ENCODE data around the gene VDR.

VDR gene

DNA sequence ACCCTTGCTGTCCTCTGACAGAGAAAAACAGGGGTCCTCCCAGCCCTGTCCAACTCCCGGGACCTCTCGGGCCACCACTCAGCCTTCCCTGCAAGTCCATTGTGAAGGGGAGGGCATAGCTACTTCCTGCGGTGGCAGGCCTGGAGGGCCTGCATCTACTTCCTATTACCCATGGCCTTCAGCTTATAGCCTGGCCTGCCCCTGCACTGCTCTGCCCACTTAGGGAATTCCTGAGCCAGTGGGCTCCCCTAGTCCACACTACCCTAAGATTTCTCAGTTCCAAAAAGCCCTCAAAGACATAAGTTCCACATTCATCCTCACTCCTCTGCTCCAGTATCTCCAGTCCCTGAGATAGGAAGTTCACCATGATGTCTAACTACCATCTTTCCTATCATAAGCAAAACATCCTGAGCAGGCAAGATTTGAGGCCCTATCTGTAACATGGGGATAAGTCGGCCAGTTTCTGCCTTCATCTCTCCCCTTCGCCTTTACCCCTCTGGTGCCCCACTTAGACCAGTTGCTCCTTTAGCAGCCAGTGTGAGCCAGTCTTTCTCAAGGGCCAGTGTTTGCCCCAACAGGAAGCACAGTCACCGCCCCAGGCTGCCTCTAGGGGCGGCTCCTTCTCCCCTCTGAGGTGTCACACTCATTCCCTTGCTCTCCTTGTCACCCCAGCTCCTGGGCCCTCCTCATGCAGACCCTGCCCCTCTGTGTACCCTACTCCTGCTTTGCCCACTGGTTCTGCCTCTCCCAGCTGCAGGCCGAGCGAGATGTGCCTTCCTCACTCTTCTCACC, 96.0 kb downstream of the VDR start:
- TF ChIP-seq CTCF (IDR thresholded peaks at IDR 0.05; ENCODE audit: insufficient read depth, low read length, missing control alignments): peak; percentile 11
- no peak overlapping the region for H3K4me3 ChIP-seq (ENCODE audit: low read depth, low read length)
- DNase-seq (ENCODE audit: low read depth, low spot score): no peak
- ChIA-PET CTCF (interaction anchor here (1.0 to 39.4 kb wide), 9 partner anchors 9 to 154 kb away, joined by 3 to 751 read pairs (median 9); partner anchors contain the start of genes ENDOU and SLC48A1), POLR2A (interaction anchor here (1.1 to 1.9 kb wide), 5 partner anchors 9 to 28 kb away, joined by 3 to 13 read pairs (median 4); partner anchors contain the start of gene HDAC7)

GRCh38 chr12:47808050-47808449, 96.7 kb downstream of the VDR start:
- no peak for TF ChIP-seq CTCF (IDR thresholded peaks at IDR 0.05; ENCODE audit: insufficient read depth, low read length, missing control alignments)
- POLR2A ChIA-PET: interaction anchor here (1.1 to 1.8 kb wide), 4 partner anchors 8 to 27 kb away, joined by 3 to 13 read pairs (median 4); partner anchors contain the start of gene HDAC7
- DNase-seq (ENCODE audit: low read depth, low spot score): no peak
- CTCF ChIA-PET: interaction anchor here (0.6 to 39.4 kb wide), 12 partner anchors 10 to 155 kb away, joined by 3 to 751 read pairs (median 4); partner anchors contain the start of genes ENDOU and SLC48A1
- no peak overlapping the region for H3K4me3 ChIP-seq (ENCODE audit: low read depth, low read length)

- no peak for TF ChIP-seq CTCF (IDR thresholded peaks at IDR 0.05; ENCODE audit: insufficient read depth, low read length, missing control alignments)
- no peak for DNase-seq (ENCODE audit: low read depth, low spot score)
- ChIA-PET POLR2A (interaction anchor here (1.1 to 1.8 kb wide), 4 partner anchors 8 to 26 kb away, joined by 3 to 13 read pairs (median 4); partner anchors contain the start of gene HDAC7), CTCF (interaction anchor here (0.6 to 39.4 kb wide), 10 partner anchors 9 to 142 kb away, joined by 3 to 751 read pairs (median 5); partner anchors contain the start of gene SLC48A1)
- H3K4me3 ChIP-seq (ENCODE audit: low read depth, low read length): no peak overlapping the region
Observed at GRCh38 chr12:47807338-47807737, 97.5 kb downstream of the VDR start.

DNA sequence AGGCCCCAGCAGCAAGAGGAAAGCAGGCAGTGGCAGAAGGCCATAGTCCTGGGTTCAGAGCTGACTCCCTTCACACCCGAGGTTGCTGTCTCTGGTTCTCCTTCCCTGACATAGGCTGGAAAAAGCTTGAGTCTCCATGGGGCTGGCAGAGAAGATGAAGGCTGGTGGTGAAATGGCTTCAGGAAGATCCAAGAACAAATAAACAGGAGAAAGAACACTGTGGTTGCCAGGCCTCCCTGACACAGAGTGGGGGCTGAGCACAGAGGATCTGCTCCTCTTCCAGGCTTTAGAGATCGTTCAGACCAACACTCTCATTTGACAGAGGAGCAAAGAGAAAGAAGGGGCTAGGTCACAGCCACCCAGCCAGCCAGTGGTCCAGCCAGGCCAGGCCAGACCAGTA, 99.4 kb downstream of the VDR start:
- ChIA-PET CTCF (interaction anchor here (1.2 to 39.4 kb wide), 5 partner anchors 13 to 90 kb away, joined by 3 to 751 read pairs (median 6); partner anchors contain the start of gene SLC48A1), POLR2A (no interaction called here)
- no peak for DNase-seq (ENCODE audit: low read depth, low spot score)
- TF ChIP-seq CTCF (IDR thresholded peaks at IDR 0.05; ENCODE audit: insufficient read depth, low read length, missing control alignments): no peak
- H3K4me3 ChIP-seq (ENCODE audit: low read depth, low read length): no peak overlapping the region

GRCh38 chr12:47804171-47804570, 100.6 kb downstream of the VDR start:
- TF ChIP-seq CTCF (IDR thresholded peaks at IDR 0.05; ENCODE audit: insufficient read depth, low read length, missing control alignments): no peak
- ChIA-PET CTCF (interaction anchor here (0.7 to 39.4 kb wide), 7 partner anchors 10 to 89 kb away, joined by 3 to 751 read pairs (median 4); partner anchors contain the start of gene SLC48A1), POLR2A (interaction anchor here (0.6 kb wide), 1 partner anchor 22 kb away, joined by 3 read pairs; no protein-coding TSS in a partner anchor)

More at GRCh38 chr12:47804171-47804570, 100.6 kb downstream of the VDR start:
- no peak for DNase-seq (ENCODE audit: low read depth, low spot score)
- no peak overlapping the region for H3K4me3 ChIP-seq (ENCODE audit: low read depth, low read length)
